ENCODE measurements around the gene OR10R2. TPM values are rescaled to one million over a fixed set of nuclear protein-coding genes. Genes with fewer than 3 reads are reported as not detected.
"Not testable (repeated sequence)": the region's sequence is repeated elsewhere in the genome, so short reads cannot be mapped to it uniquely, and the experiment has no call there.

The OR10R2 gene
- total RNA-seq (2014; rRNA removed; shearing (Covaris generic)) = not detected in 2 replicates

GRCh38 chr1:158471920-158472319, at the start of gene OR10R2:
OR10R2 (plus strand) TSS chr1:158472220; CDS start chr1:158472326, 106 bp downstream.
- Histone ChIP-seq H3K4me3 (no peak within 1 kb of the TSS), H3K27me3 (no peaks in the 10 kb centered on the region), H3K9me3 (replicated peaks) (no peaks in the 10 kb centered on the region), H3K4me1 (no peaks in the 10 kb centered on the region), H3K36me3 (no peaks in the 10 kb centered on the region), H3K27ac (no peak within 1 kb of the TSS)
- no peak for DNase-seq

GRCh38 chr1:158425027-158425426, 47.0 kb upstream of the OR10R2 start:
- Histone ChIP-seq H3K4me3 (no peak overlapping the region), H3K27ac (no peak overlapping the region), H3K36me3 (no peaks in the 10 kb centered on the region)

GRCh38 chr1:158426137-158426536, 45.9 kb upstream of the OR10R2 start, which contains the start of gene OR10K2:
OR10K2 (minus strand) TSS chr1:158426237; CDS start chr1:158420866, 5,371 bp downstream.
- no peaks in the 10 kb centered on the region for H3K9me3 ChIP-seq (replicated peaks)
- H3K4me3 ChIP-seq = no peak within 1 kb of the TSS
- DNase-seq = no peak
- H3K36me3 ChIP-seq = no peaks in the 10 kb centered on the region
- no peak within 1 kb of the TSS for H3K27ac ChIP-seq
- no peaks in the 10 kb centered on the region for H3K27me3 ChIP-seq
- no peaks in the 10 kb centered on the region for H3K4me1 ChIP-seq

More at GRCh38 chr1:158425027-158425426, 47.0 kb upstream of the OR10R2 start:
- H3K9me3 ChIP-seq (replicated peaks) = no peaks in the 10 kb centered on the region
- no peak for DNase-seq
- no peaks in the 10 kb centered on the region for H3K27me3 ChIP-seq
- no peaks in the 10 kb centered on the region for H3K4me1 ChIP-seq

- not testable (repeated sequence) for H3K4me1 ChIP-seq; H3K9me3 ChIP-seq (replicated peaks); H3K36me3 ChIP-seq; H3K27me3 ChIP-seq; DNase-seq; H3K27ac ChIP-seq; H3K4me3 ChIP-seq
Measured at GRCh38 chr1:158430163-158430562, 41.9 kb upstream of the OR10R2 start.

GRCh38 chr1:158434741-158435140, 37.3 kb upstream of the OR10R2 start:
- Histone ChIP-seq H3K27ac (no peak overlapping the region), H3K9me3 (replicated peaks) (no peaks in the 10 kb centered on the region), H3K4me3 (no peak overlapping the region), H3K4me1 (no peaks in the 10 kb centered on the region), H3K27me3 (no peaks in the 10 kb centered on the region), H3K36me3 (no peaks in the 10 kb centered on the region)
- no peak for DNase-seq

- H3K4me3 ChIP-seq = no peak overlapping the region
- no peaks in the 10 kb centered on the region for H3K27me3 ChIP-seq
- H3K9me3 ChIP-seq (replicated peaks) = no peaks in the 10 kb centered on the region
- H3K36me3 ChIP-seq = no peaks in the 10 kb centered on the region
- H3K27ac ChIP-seq = no peak overlapping the region
- no peaks in the 10 kb centered on the region for H3K4me1 ChIP-seq
- no peak for DNase-seq
Measured at GRCh38 chr1:158445376-158445775, 26.6 kb upstream of the OR10R2 start.

- Histone ChIP-seq H3K36me3 (no peaks in the 10 kb centered on the region), H3K27me3 (no peaks in the 10 kb centered on the region), H3K4me3 (no peak overlapping the region), H3K27ac (no peak overlapping the region), H3K9me3 (replicated peaks) (no peaks in the 10 kb centered on the region), H3K4me1 (no peaks in the 10 kb centered on the region; the same call in 1 of the 2 replicates)
- no peak for DNase-seq
Measured at GRCh38 chr1:158454537-158454936, 17.5 kb upstream of the OR10R2 start.

GRCh38 chr1:158457246-158457645, 14.8 kb upstream of the OR10R2 start:
- DNase-seq = no peak
- Histone ChIP-seq H3K36me3 (no peaks in the 10 kb centered on the region), H3K27me3 (no peaks in the 10 kb centered on the region)

GRCh38 chr1:158458263-158458662, 13.8 kb upstream of the OR10R2 start:
- H3K9me3 ChIP-seq (replicated peaks) = no peaks in the 10 kb centered on the region
- DNase-seq = peak in 1 of 2 experiments; percentile 1

More at GRCh38 chr1:158457246-158457645, 14.8 kb upstream of the OR10R2 start:
- H3K9me3 ChIP-seq (replicated peaks) = no peaks in the 10 kb centered on the region
- no peak overlapping the region for H3K4me3 ChIP-seq
- H3K4me1 ChIP-seq = no peaks in the 10 kb centered on the region; the same call in 1 of the 2 replicates
- H3K27ac ChIP-seq = no peak overlapping the region

GRCh38 chr1:158461534-158461933, 10.5 kb upstream of the OR10R2 start, which contains the start of gene OR10K1:
OR10K1 (plus strand) TSS chr1:158461834; CDS start chr1:158465562, 3,728 bp downstream.
- Histone ChIP-seq H3K27me3 (no peaks in the 10 kb centered on the region), H3K9me3 (replicated peaks) (no peaks in the 10 kb centered on the region), H3K4me3 (no peak within 1 kb of the TSS), H3K27ac (no peak within 1 kb of the TSS), H3K36me3 (no peaks in the 10 kb centered on the region), H3K4me1 (no peaks in the 10 kb centered on the region; the same call in 1 of the 2 replicates)
- DNase-seq = no peak

More at GRCh38 chr1:158458263-158458662, 13.8 kb upstream of the OR10R2 start:
- Histone ChIP-seq H3K4me3 (no peak overlapping the region), H3K36me3 (no peaks in the 10 kb centered on the region), H3K4me1 (no peaks in the 10 kb centered on the region; the same call in 1 of the 2 replicates), H3K27me3 (no peaks in the 10 kb centered on the region), H3K27ac (no peak overlapping the region)

GRCh38 chr1:158485455-158485854, 13.4 kb downstream of the OR10R2 start:
- H3K27ac ChIP-seq = peak overlapping the region; percentile 80
- H3K4me3 ChIP-seq = no peak overlapping the region
- no peaks in the 10 kb centered on the region for H3K36me3 ChIP-seq
- no peaks in the 10 kb centered on the region for H3K27me3 ChIP-seq
- DNase-seq = peak; percentile 12 to 50
- no peaks in the 10 kb centered on the region for H3K9me3 ChIP-seq (replicated peaks)
- peaks cover 24% of the 10 kb centered on the region for H3K4me1 ChIP-seq

GRCh38 chr1:158491316-158491715, 19.3 kb downstream of the OR10R2 start:
- Histone ChIP-seq H3K4me1 (peaks cover 12% of the 10 kb centered on the region), H3K9me3 (replicated peaks) (no peaks in the 10 kb centered on the region), H3K36me3 (no peaks in the 10 kb centered on the region), H3K4me3 (no peak overlapping the region), H3K27me3 (no peaks in the 10 kb centered on the region), H3K27ac (no peak overlapping the region)
- DNase-seq = no peak

GRCh38 chr1:158493054-158493453, 21.0 kb downstream of the OR10R2 start:
- H3K27ac ChIP-seq = no peak overlapping the region
- DNase-seq = no peak
- H3K4me1 ChIP-seq = peaks cover 4% of the 10 kb centered on the region; the same call in 1 of the 2 replicates
- no peaks in the 10 kb centered on the region for H3K9me3 ChIP-seq (replicated peaks)
- no peaks in the 10 kb centered on the region for H3K36me3 ChIP-seq
- H3K4me3 ChIP-seq = no peak overlapping the region
- no peaks in the 10 kb centered on the region for H3K27me3 ChIP-seq

- no peaks in the 10 kb centered on the region for H3K9me3 ChIP-seq (replicated peaks)
- H3K27me3 ChIP-seq = no peaks in the 10 kb centered on the region
- no peaks in the 10 kb centered on the region for H3K36me3 ChIP-seq
- no peak for DNase-seq
- H3K27ac ChIP-seq = no peak overlapping the region
- H3K4me3 ChIP-seq = no peak overlapping the region
- H3K4me1 ChIP-seq = peaks cover 4% of the 10 kb centered on the region; the same call in 1 of the 2 replicates
Measured at GRCh38 chr1:158494796-158495195, 22.8 kb downstream of the OR10R2 start.

GRCh38 chr1:158496374-158496773, 24.4 kb downstream of the OR10R2 start:
- no peaks in the 10 kb centered on the region for H3K36me3 ChIP-seq
- peak in 1 of 2 experiments; percentile 62 for DNase-seq
- no peak overlapping the region for H3K4me3 ChIP-seq
- no peak overlapping the region for H3K27ac ChIP-seq
- no peaks in the 10 kb centered on the region for H3K9me3 ChIP-seq (replicated peaks)
- H3K4me1 ChIP-seq = peaks cover 4% of the 10 kb centered on the region; the same call in 1 of the 2 replicates
- H3K27me3 ChIP-seq = no peaks in the 10 kb centered on the region

Measured in SJCRH30 (cell line).